HL-60 (cell line): ENCODE results near the gene WFIKKN2.

Experiments used
- DNase-seq, 2 experiments: peaks; one replicate each; pipeline ENCODE4 v3.0.0-alpha.2; 2010 to 2020; ENCODE audit warnings: low read depth in 1 of 2, low spot score in 1 of 2
- H3K27ac ChIP-seq: fragments of 250-450 bp; sonication (Bioruptor Pico); replicated peaks from 2 replicates; pipeline ENCODE4 v1.5.1; 2020; ENCODE audit warnings: mild to moderate bottlenecking, moderate library complexity
- H3K27me3 ChIP-seq: fragments of 250-450 bp; sonication (Bioruptor Pico); 2 replicates; pipeline ENCODE4 v1.5.1; 2021; ENCODE audit warnings: mild to moderate bottlenecking, moderate library complexity; ENCODE audit not compliant: insufficient read depth, poor library complexity, severe bottlenecking
- H3K4me3 ChIP-seq: replicated peaks from 2 replicates; pipeline ENCODE4 v1.5.1; 2011; ENCODE audit warnings: mild to moderate bottlenecking, control low read depth, low read length; ENCODE audit not compliant: insufficient read depth
- CTCF ChIP-seq: IDR thresholded peaks from one replicate; pipeline ENCODE4 v1.5.1; 2011; ENCODE audit warnings: low read length, control low read depth, inconsistent platforms; ENCODE audit not compliant: insufficient read depth
- GABPA ChIP-seq: IDR thresholded peaks from 2 replicates; pipeline ENCODE4 v1.6.1; 2012; ENCODE audit warnings: low read depth
- POLR2AphosphoS5 ChIP-seq: IDR thresholded peaks from 2 replicates; pipeline ENCODE4 v1.6.1; 2012; ENCODE audit warnings: low read depth
- REST ChIP-seq: IDR thresholded peaks from 2 replicates; pipeline ENCODE4 v1.6.1; 2012; ENCODE audit warnings: low read depth; ENCODE audit not compliant: insufficient replicate concordance
- SPI1 ChIP-seq: IDR thresholded peaks from 2 replicates; pipeline ENCODE4 v1.6.1; 2012; ENCODE audit warnings: low read depth, mild to moderate bottlenecking, borderline replicate concordance

WFIKKN2 gene

GRCh38 chr17:50882851-50883250 is 47.5 kb downstream of the WFIKKN2 start:
- Histone ChIP-seq H3K27me3 (no peaks in the 10 kb centered on the region), H3K4me3 (no peak overlapping the region), H3K27ac (no peak overlapping the region)
- TF ChIP-seq CTCF: no peak
- no peak for TF ChIP-seq GABPA
- no peak for TF ChIP-seq POLR2AphosphoS5
- no peak for TF ChIP-seq REST
- no peak for TF ChIP-seq SPI1
- DNase-seq: no peak

- peak in 1 of 2 experiments; percentile 95 for DNase-seq
- no peak overlapping the region for H3K4me3 ChIP-seq
- H3K27me3 ChIP-seq: no peaks in the 10 kb centered on the region
- TF ChIP-seq POLR2AphosphoS5: peak; percentile 53; the same call in 1 of the 2 replicates
- no peak for TF ChIP-seq GABPA
- no peak for TF ChIP-seq REST
- TF ChIP-seq SPI1: peak; percentile 68; the same call in 1 of the 2 replicates
- peak overlapping the region; percentile 58 for H3K27ac ChIP-seq
These were observed 48.6 kb downstream of the WFIKKN2 start for GRCh38 chr17:50883850-50884438.

GRCh38 chr17:50884439-50885311 is 49.3 kb downstream of the WFIKKN2 start:
- peak overlapping the region; percentile 58 for H3K27ac ChIP-seq
- peak; percentile 41 to 58 for DNase-seq
- H3K27me3 ChIP-seq: no peaks in the 10 kb centered on the region
- TF ChIP-seq SPI1 (peak; percentile 64; the same call in 1 of the 2 replicates), CTCF (no peak), REST (no peak), POLR2AphosphoS5 (no peak), GABPA (no peak)
- H3K4me3 ChIP-seq: no peak overlapping the region
